Ovary (tissue), 3 donors: ENCODE measurements around the gene ZFPM1.
"Not testable (repeated sequence)": the region's sequence is repeated elsewhere in the genome, so short reads cannot be mapped to it uniquely, and the experiment has no call there.

Experiments used
- CTCF ChIP-seq, 3 donors: fragments of 450-650 bp in 2 of 3; fragments of 200-600 bp in 1 of 3; IDR thresholded peaks; one replicate each; pipeline versions ENCODE4 v1.5.1 to v1.8.0; 2016 to 2022; ENCODE audit warnings: antibody characterized with exemption in 3 of 3, mild to moderate bottlenecking in 1 of 3
- POLR2A ChIP-seq: fragments of 450-650 bp; IDR thresholded peaks from one replicate; pipeline ENCODE4 v1.6.1; 2017; ENCODE audit warnings: antibody characterized with exemption, mild to moderate bottlenecking, moderate library complexity
- donor health status: DM: no; HTN: no; CAD: no.

- TF ChIP-seq CTCF (IDR thresholded peaks at IDR 0.05); POLR2A: not testable (repeated sequence)
Measured at GRCh38 chr16:88518411-88519111, 65.5 kb downstream of the ZFPM1 start.
